K562 (cell line): ENCODE results near the gene TAF3.

Experiments
- AFF1 ChIP-seq, 2 experiments: fragments of 450-650 bp; IDR thresholded peaks; 2 replicates each; pipeline ENCODE4 v1.6.1; 2018; ENCODE audit warnings: mild to moderate bottlenecking in 2 of 2, low read depth in 1 of 2; ENCODE audit not compliant: partially characterized antibody in 2 of 2
- CBX2 ChIP-seq: fragments of 200-600 bp; sonication (generic); IDR thresholded peaks from one replicate; pipeline ENCODE4 v1.6.1; 2012; ENCODE audit warnings: mild to moderate bottlenecking, low read length, inconsistent platforms; ENCODE audit not compliant: insufficient read depth, poor library complexity, severe bottlenecking
- CTCF ChIP-seq, 3 experiments: IDR thresholded peaks in 2 of 3; conservative IDR thresholded peaks in 1 of 3; 2 replicates each; pipeline ENCODE4 v1.5.1; 2011 to 2012; ENCODE audit warnings: low read length in 3 of 3, mild to moderate bottlenecking in 3 of 3, control low read depth in 2 of 3, improper control_type of control experiment in 1 of 3, inconsistent platforms in 1 of 3, low read depth in 1 of 3, mixed read lengths in 1 of 3, moderate library complexity in 1 of 3; ENCODE audit not compliant: insufficient read depth in 2 of 3
- GABPA ChIP-seq: fragments of 200-800 bp; sonication (Bioruptor generic); conservative IDR thresholded peaks from 2 replicates; pipeline ENCODE4 v1.6.1; 2016; ENCODE audit warnings: low read depth, missing genetic modification characterization, missing compliant biosample characterization
- NCOA2 ChIP-seq, 2 experiments: fragments of 450-650 bp; IDR thresholded peaks; 2 replicates each; pipeline ENCODE4 v1.6.1; 2018; ENCODE audit warnings: mild to moderate bottlenecking in 2 of 2, moderate library complexity in 1 of 2; ENCODE audit not compliant: partially characterized antibody in 2 of 2
- NRF1 ChIP-seq, 2 experiments: fragments of 450-650 bp; IDR thresholded peaks in 1 of 2; conservative IDR thresholded peaks in 1 of 2; 2 replicates each; pipeline ENCODE4 v1.6.1; 2014; ENCODE audit warnings: mild to moderate bottlenecking in 2 of 2
- POLR2A ChIP-seq: fragments of 450-650 bp; conservative IDR thresholded peaks from 2 replicates; pipeline ENCODE4 v1.6.1; 2016

GRCh38 chr10:7944215-7944480, 125.8 kb downstream of the TAF3 start:
- TF ChIP-seq GABPA (tag), result no peak
- no peak for TF ChIP-seq CBX2
- no peak for TF ChIP-seq NRF1 (conservative IDR thresholded peaks at IDR 0.05 in 1 of 2, IDR thresholded peaks at IDR 0.05 in 1 of 2)
- TF ChIP-seq POLR2A, result no peak
- no peak for TF ChIP-seq AFF1 (IDR thresholded peaks at IDR 0.05; ENCODE audit: low read depth in 1 of 2, partially characterized antibody in 2 of 2)
- TF ChIP-seq NCOA2 (IDR thresholded peaks at IDR 0.05; ENCODE audit: partially characterized antibody in 2 of 2), result no peak
- no peak for TF ChIP-seq CTCF (IDR thresholded peaks at IDR 0.05 in 2 of 3, conservative IDR thresholded peaks at IDR 0.05 in 1 of 3; ENCODE audit: insufficient read depth in 2 of 3, low read depth in 1 of 3, low read length in 3 of 3)
